AG04449 (cell line): ENCODE measurements around the gene ERMARD.

ENCODE experiments used
- CTCF ChIA-PET: fragments of 350-600 bp; formaldehyde crosslinking; extraction: SDS; loops from one replicate; lab custom pipeline; 2021; ENCODE audit warnings: antibody characterized with exemption; lab: Yijun Ruan, JAX
- POLR2A ChIA-PET: fragments of 400-600, 350-600 bp; formaldehyde crosslinking; extraction: SDS; loops from one replicate; lab custom pipeline; 2020; ENCODE audit warnings: antibody characterized with exemption, inconsistent platforms; lab: Yijun Ruan, JAX
- DNase-seq: peaks from one replicate; pipeline ENCODE4 v3.0.0-alpha.2; 2010; ENCODE audit warnings: low read depth, low spot score
- H3K4me3 ChIP-seq: 2 replicates; pipeline ENCODE4 v1.5.1; 2011; ENCODE audit warnings: low read depth, mild to moderate bottlenecking, control low read depth, low read length
- TF ChIP-seq, protein P1 (sequence below): IDR thresholded peaks from one replicate; pipeline ENCODE4 v1.5.1; 2011; ENCODE audit warnings: mild to moderate bottlenecking, moderate library complexity, low read length, control low read depth, inconsistent platforms; ENCODE audit not compliant: insufficient read depth; ENCODE audit errors: missing control alignments

Gene ERMARD

GRCh38 chr6:169826697-169827096 lies 75.3 kb downstream of the ERMARD start:
- ChIA-PET POLR2A (no interaction called here), CTCF (interaction anchor here (1.7 kb wide), 1 partner anchor 690 kb away, joined by 8 read pairs; no protein-coding TSS in a partner anchor)
- DNase-seq, result no peak
- no peak overlapping the region for H3K4me3 ChIP-seq
- TF ChIP-seq, protein P1, sequence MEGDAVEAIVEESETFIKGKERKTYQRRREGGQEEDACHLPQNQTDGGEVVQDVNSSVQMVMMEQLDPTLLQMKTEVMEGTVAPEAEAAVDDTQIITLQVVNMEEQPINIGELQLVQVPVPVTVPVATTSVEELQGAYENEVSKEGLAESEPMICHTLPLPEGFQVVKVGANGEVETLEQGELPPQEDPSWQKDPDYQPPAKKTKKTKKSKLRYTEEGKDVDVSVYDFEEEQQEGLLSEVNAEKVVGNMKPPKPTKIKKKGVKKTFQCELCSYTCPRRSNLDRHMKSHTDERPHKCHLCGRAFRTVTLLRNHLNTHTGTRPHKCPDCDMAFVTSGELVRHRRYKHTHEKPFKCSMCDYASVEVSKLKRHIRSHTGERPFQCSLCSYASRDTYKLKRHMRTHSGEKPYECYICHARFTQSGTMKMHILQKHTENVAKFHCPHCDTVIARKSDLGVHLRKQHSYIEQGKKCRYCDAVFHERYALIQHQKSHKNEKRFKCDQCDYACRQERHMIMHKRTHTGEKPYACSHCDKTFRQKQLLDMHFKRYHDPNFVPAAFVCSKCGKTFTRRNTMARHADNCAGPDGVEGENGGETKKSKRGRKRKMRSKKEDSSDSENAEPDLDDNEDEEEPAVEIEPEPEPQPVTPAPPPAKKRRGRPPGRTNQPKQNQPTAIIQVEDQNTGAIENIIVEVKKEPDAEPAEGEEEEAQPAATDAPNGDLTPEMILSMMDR, result no peak

- H3K4me3 ChIP-seq, result no peak overlapping the region
- ChIA-PET CTCF (interaction anchor here (0.9 to 1.7 kb wide), 4 partner anchors 690 to 706 kb away, joined by 3 to 8 read pairs (median 4); no protein-coding TSS in a partner anchor), POLR2A (no interaction called here)
- TF ChIP-seq, protein P1, result no peak
- no peak for DNase-seq
These were observed 75.9 kb downstream of the ERMARD start for GRCh38 chr6:169827290-169827717.

DNA sequence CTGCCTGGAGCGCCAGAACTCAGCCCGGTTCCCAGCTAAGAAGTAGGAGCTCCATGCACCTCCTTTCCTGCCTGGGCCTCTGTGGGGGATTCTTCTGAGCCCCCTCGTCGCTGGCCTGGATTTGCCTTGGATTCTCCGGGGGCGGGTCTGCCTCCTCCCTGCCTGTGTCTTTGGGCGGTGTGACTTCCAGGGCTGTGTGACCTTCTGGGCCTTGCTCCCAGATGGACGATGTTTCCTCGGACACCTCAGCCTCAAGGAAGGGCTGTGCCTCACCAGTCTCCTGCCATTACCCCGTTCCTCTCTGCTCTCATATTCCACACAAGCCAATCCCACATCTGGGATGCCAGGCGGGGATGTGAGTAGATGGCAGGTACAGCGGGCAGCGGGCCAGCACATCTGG lies 76.8 kb downstream of the ERMARD start:
- no peak overlapping the region for H3K4me3 ChIP-seq
- POLR2A ChIA-PET, result no interaction called here
- CTCF ChIA-PET, result interaction anchor here (0.9 to 1.7 kb wide), 4 partner anchors 689 to 705 kb away, joined by 3 to 8 read pairs (median 4); no protein-coding TSS in a partner anchor
- DNase-seq, result no peak
- TF ChIP-seq, protein P1, result no peak

GRCh38 chr6:169829786-169830185 lies 78.4 kb downstream of the ERMARD start:
- ChIA-PET POLR2A (no interaction called here), CTCF (interaction anchor here (1.2 to 6.2 kb wide), 3 partner anchors 686 to 700 kb away, joined by 3 to 153 read pairs (median 110); no protein-coding TSS in a partner anchor)
- H3K4me3 ChIP-seq, result no peak overlapping the region
- TF ChIP-seq, protein P1, result no peak
- no peak for DNase-seq

DNA sequence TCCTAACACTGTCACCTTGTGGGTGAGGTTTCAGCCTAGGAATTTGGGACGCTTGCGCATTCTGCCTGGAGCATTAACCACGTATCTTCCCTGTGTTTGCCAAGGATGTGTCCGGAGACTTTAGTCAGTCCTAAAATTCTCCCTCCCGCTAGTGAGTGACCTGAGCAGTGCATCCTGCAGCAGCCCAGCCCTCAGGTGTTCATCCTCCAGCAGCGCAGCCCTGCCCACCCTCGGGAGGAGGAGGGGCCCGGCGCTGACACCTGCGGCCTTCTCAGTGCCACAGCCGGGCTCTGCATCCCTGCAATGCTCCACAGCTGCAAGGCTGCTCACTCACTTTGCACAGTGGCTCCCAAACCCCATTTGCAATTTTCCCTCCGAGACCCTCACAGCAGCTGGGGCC lies 79.5 kb downstream of the ERMARD start:
- CTCF ChIA-PET, result interaction anchor here (0.7 to 6.2 kb wide), 17 partner anchors 9 to 713 kb away, joined by 3 to 153 read pairs (median 10); no protein-coding TSS in a partner anchor
- POLR2A ChIA-PET, result no interaction called here

More for the DNA sequence above, 79.5 kb downstream of the ERMARD start:
- TF ChIP-seq, protein P1, result no peak
- DNase-seq, result no peak
- H3K4me3 ChIP-seq, result no peak overlapping the region
